Urothelium cell line (cell line): ENCODE measurements around the gene NTM.
"Not testable (repeated sequence)": the region's sequence is repeated elsewhere in the genome, so short reads cannot be mapped to it uniquely, and the experiment has no call there.

Experiments used
- DNase-seq: peaks from one replicate; pipeline ENCODE4 v3.0.0; 2011; ENCODE audit warnings: low spot score, mixed read lengths
- FAIRE-seq: peaks from 2 replicates; lab custom pipeline; 2011; peaks lifted over from hg19 to GRCh38; lab: Jason Lieb, UNC

The NTM gene

DNA sequence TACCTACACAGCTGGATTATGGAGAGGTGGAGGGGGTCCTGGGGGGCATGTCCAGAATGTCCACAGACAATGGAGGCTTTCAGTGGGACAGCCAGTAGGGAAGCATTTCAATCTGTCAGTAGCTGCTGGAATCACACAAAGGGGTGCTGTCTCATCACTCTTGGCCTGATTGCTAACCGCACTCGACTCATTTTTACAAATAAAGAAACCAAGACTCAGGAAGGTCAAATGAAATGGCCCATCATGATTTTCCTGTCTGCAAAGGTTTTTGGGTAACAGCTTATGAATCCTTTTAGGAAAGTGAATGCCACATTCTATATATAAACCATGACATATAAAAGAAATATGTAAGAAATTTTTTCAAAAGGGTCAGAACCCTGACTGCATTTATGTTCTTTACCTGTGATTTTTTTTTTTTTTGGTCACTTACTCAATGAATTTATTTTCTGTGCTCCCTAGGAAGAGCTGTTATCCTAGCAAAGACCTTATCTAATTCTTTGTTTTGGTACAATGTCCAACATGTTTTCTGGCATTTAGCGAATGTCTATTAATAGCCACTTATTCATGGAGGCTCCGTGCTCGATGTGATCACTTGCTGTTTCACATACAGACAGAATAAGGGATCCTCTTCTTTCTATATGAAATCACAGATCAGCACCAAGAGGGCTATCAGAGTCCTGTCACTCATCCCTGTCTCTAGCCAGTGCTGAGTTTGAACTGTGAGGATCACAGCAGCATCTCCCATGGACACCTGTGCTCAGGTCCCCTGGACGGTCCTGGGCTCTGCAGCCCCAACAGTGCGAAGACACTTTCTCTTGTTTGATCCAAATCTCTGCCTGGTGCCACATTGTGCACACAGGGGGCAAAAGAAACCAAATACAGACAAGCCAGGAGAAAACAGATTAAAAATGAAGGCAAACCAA lies 979.7 kb downstream of the NTM start:
- DNase-seq (peak; percentile 35), FAIRE-seq (no peak)

GRCh38 chr11:132351050-132351449 lies 980.6 kb downstream of the NTM start:
- no peak for FAIRE-seq
- no peak for DNase-seq

- DNase-seq, result no peak
- FAIRE-seq, result no peak
Observed at GRCh38 chr11:132352497-132352896, 982.1 kb downstream of the NTM start.

- FAIRE-seq, result no peak
Observed at GRCh38 chr11:132353255-132353654, 982.8 kb downstream of the NTM start.

DNA sequence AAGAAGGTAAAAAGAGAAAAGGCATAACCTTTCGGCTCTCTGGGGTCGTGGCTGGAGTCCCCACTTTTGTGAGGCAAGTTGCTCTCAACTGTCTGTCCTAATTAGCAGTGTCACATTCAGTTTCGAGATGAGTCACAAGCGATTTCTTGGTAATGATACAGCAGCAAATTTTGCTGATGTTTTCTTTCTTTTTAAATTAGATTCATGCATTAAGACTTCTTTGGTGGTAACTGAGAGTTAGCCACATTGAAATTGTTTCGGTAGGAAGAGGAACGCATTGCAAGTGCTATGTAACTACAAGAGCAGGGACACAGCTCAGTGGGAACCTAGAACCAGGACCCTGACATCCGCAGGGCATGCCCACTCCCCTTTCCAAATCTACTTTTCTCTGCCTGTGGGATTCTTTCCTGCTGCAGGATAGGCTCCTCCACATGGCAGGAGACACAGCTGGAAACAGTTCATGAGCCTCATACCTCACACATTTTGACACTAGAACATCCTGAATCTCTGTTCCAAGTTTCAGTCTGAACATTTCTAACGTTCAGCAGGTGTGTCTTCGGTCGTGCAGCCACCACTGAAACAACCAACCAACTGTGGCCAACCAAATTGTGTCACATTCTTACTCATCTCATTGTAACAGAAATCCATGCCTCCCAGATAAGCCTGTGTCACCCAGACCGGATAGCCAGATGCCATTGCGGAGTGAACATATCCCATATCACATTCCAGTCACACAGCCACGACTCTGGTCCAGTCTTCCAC lies 987.6 kb downstream of the NTM start:
- no peak for FAIRE-seq
- no peak for DNase-seq

More at GRCh38 chr11:132353255-132353654, 982.8 kb downstream of the NTM start:
- no peak for DNase-seq

- DNase-seq (no peak), FAIRE-seq (no peak)
Observed at GRCh38 chr11:132358573-132358953, 988.1 kb downstream of the NTM start.

DNA sequence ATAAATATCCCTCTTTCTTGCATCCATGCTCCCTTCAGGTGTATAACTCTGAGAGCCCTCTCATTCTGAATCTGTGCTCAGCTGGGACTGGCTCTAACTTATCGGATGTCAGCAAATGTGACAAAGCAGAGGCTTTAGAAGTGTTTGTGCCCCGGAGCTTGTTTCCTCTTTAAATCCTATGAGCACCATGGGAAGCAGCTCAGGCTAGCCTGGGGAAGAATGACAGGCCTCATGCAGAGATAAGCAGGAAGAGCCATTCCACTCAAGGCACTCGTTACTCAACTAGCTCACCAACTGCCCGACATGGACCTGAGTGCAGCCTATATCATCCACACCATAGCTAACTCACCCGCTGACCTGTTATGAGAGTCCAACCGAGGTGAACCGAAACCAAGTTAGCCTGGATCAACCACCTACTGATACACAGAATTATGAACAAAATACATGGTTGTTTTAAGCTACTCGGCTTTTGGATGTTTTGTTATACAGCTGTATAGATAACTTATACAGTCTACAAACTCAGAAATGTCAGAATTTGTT lies 990.7 kb downstream of the NTM start:
- DNase-seq (no peak), FAIRE-seq (no peak)

DNA sequence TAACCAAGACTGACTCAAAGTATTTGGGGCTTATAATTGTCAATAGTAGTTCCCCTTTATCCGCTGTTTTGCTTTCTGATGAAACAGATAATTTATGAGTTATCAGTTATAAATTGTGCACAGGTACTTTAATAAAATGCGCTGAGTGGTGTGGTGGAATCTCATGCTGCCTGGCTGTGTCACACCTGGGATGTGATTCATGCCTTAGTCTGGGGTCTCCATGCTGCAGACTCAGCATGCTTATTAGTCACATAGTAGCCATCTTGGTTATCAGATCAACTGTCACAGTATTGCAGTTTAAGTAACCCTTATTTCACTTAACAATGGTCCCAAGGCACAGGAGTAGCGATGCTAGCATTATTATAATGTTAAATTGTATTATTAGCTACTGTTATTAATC lies 995.2 kb downstream of the NTM start:
- no peak for FAIRE-seq

GRCh38 chr11:132367293-132367692 lies 996.9 kb downstream of the NTM start:
- no peak for DNase-seq
- no peak for FAIRE-seq

More for the DNA sequence above, 995.2 kb downstream of the NTM start:
- no peak for DNase-seq

DNA sequence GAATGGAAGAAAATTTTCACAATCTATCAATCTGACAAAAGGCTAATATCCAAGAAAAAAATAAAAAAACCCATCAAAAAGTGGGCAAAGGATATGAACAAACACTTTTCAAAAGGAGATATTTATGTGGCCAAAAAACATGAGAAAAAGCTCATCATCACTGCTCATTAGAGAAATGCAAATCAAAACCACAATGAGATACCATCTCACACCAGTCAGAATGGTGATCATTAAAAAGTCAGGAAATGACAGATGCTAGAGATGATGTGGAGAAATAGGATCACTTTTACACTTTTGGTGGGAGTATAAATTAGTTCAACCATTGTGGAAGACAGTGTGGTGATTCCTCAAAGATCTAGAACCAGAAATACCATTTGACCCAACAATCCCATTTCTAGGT lies 999.7 kb downstream of the NTM start:
- FAIRE-seq, DNase-seq: not testable (repeated sequence)

DNA sequence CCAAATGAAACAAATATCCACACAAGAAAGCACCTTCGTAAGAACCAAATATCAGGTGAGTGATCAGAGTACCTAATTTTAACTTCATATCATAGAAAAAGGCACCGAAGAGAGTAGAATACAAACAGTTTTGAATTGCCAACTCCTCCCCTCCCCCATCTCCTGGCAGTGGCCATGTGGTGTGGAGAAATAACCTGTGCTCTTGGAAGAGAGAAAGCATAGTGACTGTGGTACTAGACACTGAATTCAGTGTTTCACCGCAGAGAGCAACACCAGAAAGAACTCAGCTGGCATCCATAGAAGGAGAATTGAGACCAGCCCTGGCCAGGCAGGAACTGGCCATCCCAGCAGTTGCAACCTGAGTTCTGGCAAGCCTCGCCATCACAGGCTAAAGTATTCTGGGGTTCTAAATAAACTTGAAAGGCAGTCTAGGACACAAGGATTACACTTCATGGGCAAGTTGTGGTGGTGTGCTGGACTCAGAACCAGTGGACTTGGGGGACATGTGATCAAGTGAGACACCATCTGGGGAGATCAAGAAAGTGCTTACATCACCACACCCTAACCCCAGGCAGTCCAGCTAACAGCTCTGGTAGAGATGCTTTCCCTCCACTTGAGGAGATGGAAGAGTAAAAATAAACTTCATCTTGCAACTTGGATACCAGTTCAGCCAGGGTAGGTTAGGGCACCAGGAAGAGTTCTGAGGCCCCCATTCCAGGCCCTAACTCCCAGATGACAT lies 1003.2 kb downstream of the NTM start:
- no peak for DNase-seq
- no peak for FAIRE-seq

- no peak for FAIRE-seq
- no peak for DNase-seq
Observed at GRCh38 chr11:132379540-132379939, 1009.1 kb downstream of the NTM start.
